CD14-positive monocyte (primary cell): ENCODE measurements around the gene WDR4. TPM values are rescaled to one million over a fixed set of nuclear protein-coding genes. Genes with fewer than 3 reads are reported as not detected.

Experiments used
- DNase-seq, 3 donors: peaks; one replicate each; pipeline ENCODE4 v3.0.0-alpha.2; 2011 to 2022
- H2AFZ ChIP-seq: 2 replicates; pipeline ENCODE4 v1.6.0; 2012; ENCODE audit warnings: mild to moderate bottlenecking, low read depth, low read length, inconsistent platforms; ENCODE audit not compliant: insufficient read depth, poor library complexity, severe bottlenecking
- H3K27ac ChIP-seq, 2 donors: 1 replicate in 1 of 2; 2 replicates in 1 of 2; pipeline ENCODE4 v1.5.1; 2012 to 2013; ENCODE audit warnings: low read length in 2 of 2, control low read depth in 1 of 2, inconsistent platforms in 1 of 2, low read depth in 1 of 2, mild to moderate bottlenecking in 1 of 2
- H3K27me3 ChIP-seq, 2 donors: one replicate each; pipeline versions ENCODE4 v1.6.0 to v1.6.1; 2011 to 2013; ENCODE audit warnings: low read length in 2 of 2; ENCODE audit not compliant: control insufficient read depth in 2 of 2, insufficient read depth in 2 of 2
- H3K36me3 ChIP-seq, 2 donors: replicated peaks in 1 of 2; 1 replicate in 1 of 2; 2 replicates in 1 of 2; pipeline versions ENCODE4 v1.5.1 to v1.6.1; 2012 to 2013; ENCODE audit warnings: low read length in 2 of 2, control low read depth in 1 of 2, inconsistent platforms in 1 of 2, mild to moderate bottlenecking in 1 of 2; ENCODE audit not compliant: insufficient read depth in 2 of 2, control insufficient read depth in 1 of 2
- H3K4me1 ChIP-seq, 2 donors: 1 replicate in 1 of 2; 2 replicates in 1 of 2; pipeline versions ENCODE4 v1.5.1 to v1.6.1; 2012 to 2013; ENCODE audit warnings: low read length in 2 of 2, control low read depth in 1 of 2, inconsistent platforms in 1 of 2, mild to moderate bottlenecking in 1 of 2, moderate library complexity in 1 of 2; ENCODE audit not compliant: insufficient read depth in 2 of 2, control insufficient read depth in 1 of 2
- H3K4me2 ChIP-seq: replicated peaks from 2 replicates; pipeline ENCODE3; 2012; ENCODE audit warnings: low read length, moderate library complexity, mild to moderate bottlenecking; ENCODE audit not compliant: poor library complexity, severe bottlenecking; ENCODE audit errors: extremely low read depth
- H3K4me3 ChIP-seq, 3 experiments: fragments of 200-600 bp in 1 of 3; sonication (generic) in 1 of 3; replicated peaks in 1 of 3; 1 replicate in 2 of 3; 2 replicates in 1 of 3; pipeline ENCODE4 v1.5.1; 2011 to 2013; ENCODE audit warnings: low read length in 3 of 3, mild to moderate bottlenecking in 3 of 3, control low read depth in 2 of 3, low read depth in 2 of 3, inconsistent platforms in 1 of 3, moderate library complexity in 1 of 3
- H3K79me2 ChIP-seq: 2 replicates; pipeline ENCODE4 v1.6.0; 2012; ENCODE audit warnings: mild to moderate bottlenecking, control low read depth, inconsistent platforms, low read length, moderate library complexity; ENCODE audit not compliant: insufficient read depth
- H3K9ac ChIP-seq: 2 replicates; pipeline ENCODE4 v1.6.0; 2017; ENCODE audit warnings: low read length, mild to moderate bottlenecking; ENCODE audit not compliant: insufficient read depth, poor library complexity, severe bottlenecking
- H3K9me3 ChIP-seq, 2 donors: replicated peaks in 1 of 2; 1 replicate in 1 of 2; 2 replicates in 1 of 2; pipeline versions ENCODE4 v1.5.1 to v1.6.1; 2012 to 2013; ENCODE audit warnings: low read length in 2 of 2, control low read depth in 1 of 2; ENCODE audit not compliant: control insufficient read depth in 1 of 2, insufficient read depth in 1 of 2
- H4K20me1 ChIP-seq: 2 replicates; pipeline ENCODE4 v1.6.0; 2012; ENCODE audit warnings: mild to moderate bottlenecking, low read length, control low read depth, moderate library complexity; ENCODE audit not compliant: insufficient read depth
- H3K27ac Mint-ChIP-seq, 7 donors: one replicate each; pipeline ENCODE4 v1.8.0; 2020; ENCODE audit warnings: mild to moderate bottlenecking in 7 of 7, mixed read lengths in 7 of 7, moderate library complexity in 6 of 7, inconsistent platforms in 2 of 7
- H3K27me3 Mint-ChIP-seq, 3 donors: one replicate each; pipeline ENCODE4 v1.8.0; 2021 to 2022; ENCODE audit warnings: low read depth in 3 of 3, mild to moderate bottlenecking in 3 of 3, mixed read lengths in 3 of 3, moderate library complexity in 3 of 3, inconsistent platforms in 1 of 3
- H3K36me3 Mint-ChIP-seq, 2 donors: one replicate each; pipeline ENCODE4 v1.8.0; 2020; ENCODE audit warnings: mixed read lengths in 2 of 2, inconsistent platforms in 1 of 2, mild to moderate bottlenecking in 1 of 2
- H3K4me1 Mint-ChIP-seq: one replicate; pipeline ENCODE4 v1.8.0; 2020; ENCODE audit warnings: mild to moderate bottlenecking, mixed read lengths
- H3K4me3 Mint-ChIP-seq, 2 donors: one replicate each; pipeline ENCODE4 v1.8.0; 2020; ENCODE audit warnings: mild to moderate bottlenecking in 2 of 2, mixed read lengths in 2 of 2, moderate library complexity in 1 of 2
- H3K9me3 Mint-ChIP-seq, 7 donors: one replicate each; pipeline ENCODE4 v1.8.0; 2020 to 2022; ENCODE audit warnings: mixed read lengths in 7 of 7, mild to moderate bottlenecking in 6 of 7, moderate library complexity in 6 of 7, inconsistent platforms in 2 of 7
- WGBS: methylation state at CpG from one replicate; pipeline ENCODE4 v1.1.5; 2013; ENCODE audit warnings: missing lambda C conversion rate; ENCODE audit not compliant: insufficient coverage; 5-methylcytosine and 5-hydroxymethylcytosine counted together
- intact Hi-C, 2 donors: fragments of 100-400 bp; cut with micrococcal nuclease; formaldehyde crosslinking; loops; one replicate each; pipeline versions ENCODE4 v1.15.0 to v1.15.1; 2023
- polyA plus RNA-seq, 3 donors: library from polyadenylated mRNA; depleted of rRNA in 1 of 3; unstranded in 2 of 3; stranded (reverse) in 1 of 3; fragments of 300-500 nt in 2 of 3; fragments of >200 nt in 1 of 3; fragmentation: Illumina TruSeq in 2 of 3; gene quantifications; 1 replicate in 2 of 3; 2 replicates in 1 of 3; pipeline ENCODE4 v1.2.3, GENCODE V29; 2012 to 2021
- TF ChIP-seq, protein P1 (sequence below): fragments of 200-600 bp; IDR thresholded peaks from one replicate; pipeline ENCODE4 v1.8.0; 2022; ENCODE audit warnings: antibody characterized with exemption, mild to moderate bottlenecking

WDR4 gene
- polyA plus RNA-seq, 3 donors: 2.9 to 7.0 (median 3.6) TPM

- WGBS: 87% methylated on average over 8 of the region's 9 CpGs
- TF ChIP-seq, protein P1, sequence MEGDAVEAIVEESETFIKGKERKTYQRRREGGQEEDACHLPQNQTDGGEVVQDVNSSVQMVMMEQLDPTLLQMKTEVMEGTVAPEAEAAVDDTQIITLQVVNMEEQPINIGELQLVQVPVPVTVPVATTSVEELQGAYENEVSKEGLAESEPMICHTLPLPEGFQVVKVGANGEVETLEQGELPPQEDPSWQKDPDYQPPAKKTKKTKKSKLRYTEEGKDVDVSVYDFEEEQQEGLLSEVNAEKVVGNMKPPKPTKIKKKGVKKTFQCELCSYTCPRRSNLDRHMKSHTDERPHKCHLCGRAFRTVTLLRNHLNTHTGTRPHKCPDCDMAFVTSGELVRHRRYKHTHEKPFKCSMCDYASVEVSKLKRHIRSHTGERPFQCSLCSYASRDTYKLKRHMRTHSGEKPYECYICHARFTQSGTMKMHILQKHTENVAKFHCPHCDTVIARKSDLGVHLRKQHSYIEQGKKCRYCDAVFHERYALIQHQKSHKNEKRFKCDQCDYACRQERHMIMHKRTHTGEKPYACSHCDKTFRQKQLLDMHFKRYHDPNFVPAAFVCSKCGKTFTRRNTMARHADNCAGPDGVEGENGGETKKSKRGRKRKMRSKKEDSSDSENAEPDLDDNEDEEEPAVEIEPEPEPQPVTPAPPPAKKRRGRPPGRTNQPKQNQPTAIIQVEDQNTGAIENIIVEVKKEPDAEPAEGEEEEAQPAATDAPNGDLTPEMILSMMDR: no peak
- H3K4me2 ChIP-seq: no peak overlapping the region
- H3K9ac ChIP-seq: no peak overlapping the region
- peaks cover 6 to 22% of the 10 kb centered on the region in 2 donors for H3K27me3 ChIP-seq
- no peak overlapping the region for H3K27ac ChIP-seq
- Mint-ChIP-seq H3K27me3 (peaks cover 43 to 69% (median 45%) of the 10 kb centered on the region in 3 donors), H3K4me3 (no peak overlapping the region), H3K27ac (no peak overlapping the region), H3K4me1 (peaks cover 10% of the 10 kb centered on the region), H3K9me3 (peaks cover 0 to 7% (median 2%) of the 10 kb centered on the region in 7 donors), H3K36me3 (no peaks in the 10 kb centered on the region)
- H3K4me3 ChIP-seq: no peak overlapping the region
- H2AFZ ChIP-seq: no peak overlapping the region
- no peaks in the 10 kb centered on the region for H3K36me3 ChIP-seq
- no peaks in the 10 kb centered on the region for H3K4me1 ChIP-seq
- no peak for DNase-seq
- no peaks in the 10 kb centered on the region for H3K79me2 ChIP-seq
- no peaks in the 10 kb centered on the region for H4K20me1 ChIP-seq
- no peaks in the 10 kb centered on the region for H3K9me3 ChIP-seq
- intact Hi-C loops: no loop called here
Observed at GRCh38 chr21:42829417-42829816, 49.9 kb downstream of the WDR4 start.

- H3K9me3 ChIP-seq: no peaks in the 10 kb centered on the region
- no peak for DNase-seq
- no peak overlapping the region for H3K9ac ChIP-seq
- H3K27ac ChIP-seq: no peak overlapping the region
- Mint-ChIP-seq H3K9me3 (peaks cover 0 to 7% (median 2%) of the 10 kb centered on the region in 7 donors), H3K27me3 (peaks cover 29 to 55% (median 29%) of the 10 kb centered on the region in 3 donors), H3K36me3 (no peaks in the 10 kb centered on the region), H3K4me3 (no peak overlapping the region), H3K4me1 (peaks cover 6% of the 10 kb centered on the region), H3K27ac (no peak overlapping the region)
- no peak overlapping the region for H2AFZ ChIP-seq
- no peaks in the 10 kb centered on the region for H3K4me1 ChIP-seq
- intact Hi-C loops: no loop called here
- no peaks in the 10 kb centered on the region for H4K20me1 ChIP-seq
- no peak overlapping the region for H3K4me2 ChIP-seq
- TF ChIP-seq, protein P1: no peak
- peaks cover 6 to 14% of the 10 kb centered on the region in 2 donors for H3K27me3 ChIP-seq
- no peaks in the 10 kb centered on the region for H3K79me2 ChIP-seq
- H3K4me3 ChIP-seq: no peak overlapping the region
- no CpG with 5 or more reads among the region's 2 CpGs for WGBS
- H3K36me3 ChIP-seq: no peaks in the 10 kb centered on the region
Observed at GRCh38 chr21:42827588-42827987, 51.8 kb downstream of the WDR4 start.
